Lower leg skin (tissue), 3 donors: ENCODE results near the gene FAM171A2.

Experiments used
- CTCF ChIP-seq, 3 donors: fragments of 450-650 bp; IDR thresholded peaks; one replicate each; pipeline ENCODE4 v1.5.1; 2016; ENCODE audit warnings: antibody characterized with exemption in 3 of 3, mild to moderate bottlenecking in 3 of 3, moderate library complexity in 2 of 3
- POLR2A ChIP-seq, 2 donors: fragments of 450-650 bp; IDR thresholded peaks; one replicate each; pipeline ENCODE4 v1.6.1; 2016 to 2017; ENCODE audit warnings: antibody characterized with exemption in 2 of 2, mild to moderate bottlenecking in 1 of 2, moderate library complexity in 1 of 2

DNA sequence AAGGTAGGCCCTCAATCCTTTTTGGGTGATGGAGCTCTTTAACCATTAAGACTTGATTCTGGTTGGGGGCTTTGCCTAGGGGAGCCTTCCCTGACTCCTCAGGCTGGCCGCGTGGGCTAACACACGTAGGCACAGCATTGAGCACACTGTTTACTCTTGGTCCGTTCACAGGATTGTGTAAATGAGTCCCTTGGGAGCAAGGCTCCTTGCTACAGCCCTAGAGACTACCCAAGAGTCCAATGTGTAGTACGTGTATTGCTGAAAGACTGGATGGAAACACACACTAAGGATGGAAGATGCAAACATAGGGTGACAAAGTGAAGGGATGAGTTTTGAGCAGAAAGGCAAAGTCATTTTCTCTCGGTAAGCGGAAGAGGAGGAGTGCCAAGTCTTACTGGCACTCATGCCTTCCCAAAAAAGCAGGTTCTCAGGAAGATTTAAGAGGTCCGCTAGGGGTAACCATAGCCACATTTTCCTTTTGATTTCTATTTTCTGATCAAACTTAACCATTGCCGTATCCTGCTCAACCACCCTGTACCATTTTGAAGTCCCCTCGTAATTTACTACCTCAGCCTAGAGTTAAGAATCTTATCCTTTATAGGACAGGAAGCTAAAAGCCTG is 26.7 kb upstream of the FAM171A2 start:
- TF ChIP-seq CTCF (IDR thresholded peaks at IDR 0.05) = no peak
- no peak for TF ChIP-seq POLR2A (IDR thresholded peaks at IDR 0.05)
